Spinal cord (tissue), 10 donors: ENCODE measurements around the gene MTMR1. TPM values are rescaled to one million over a fixed set of nuclear protein-coding genes. Genes with fewer than 3 reads are reported as not detected.

Experiments
- DNase-seq, 6 donors: peaks; one replicate each; pipeline versions ENCODE4 v3.0.0 to v3.0.0-alpha.2; 2013 to 2015; ENCODE audit warnings: low spot score in 6 of 6, low read depth in 4 of 6
- H3K27ac ChIP-seq: one replicate; pipeline ENCODE4 v1.5.1; 2013; ENCODE audit warnings: low read depth, low read length, control low read depth
- H3K27me3 ChIP-seq: one replicate; pipeline ENCODE4 v1.6.1; 2013; ENCODE audit warnings: low read length; ENCODE audit not compliant: control insufficient read depth, insufficient read depth
- H3K36me3 ChIP-seq: one replicate; pipeline ENCODE4 v1.6.1; 2013; ENCODE audit warnings: low read length; ENCODE audit not compliant: control insufficient read depth, insufficient read depth
- H3K4me1 ChIP-seq: one replicate; pipeline ENCODE4 v1.6.1; 2013; ENCODE audit warnings: low read length; ENCODE audit not compliant: control insufficient read depth, insufficient read depth
- H3K4me3 ChIP-seq: one replicate; pipeline ENCODE4 v1.5.1; 2013; ENCODE audit warnings: low read depth, low read length, control low read depth
- H3K9me3 ChIP-seq: one replicate; pipeline ENCODE4 v1.6.1; 2013; ENCODE audit warnings: low read length; ENCODE audit not compliant: control insufficient read depth, insufficient read depth
- WGBS: methylation state at CpG from one replicate; pipeline ENCODE4 v1.1.5; 2013; ENCODE audit warnings: missing lambda C conversion rate; ENCODE audit not compliant: insufficient coverage; 5-methylcytosine and 5-hydroxymethylcytosine counted together
- polyA plus RNA-seq, 2 donors: library from polyadenylated mRNA; unstranded; fragments of 120-200 nt; gene quantifications; one replicate each; pipeline ENCODE4 v1.2.1, GENCODE V29; 2013; ENCODE audit not compliant: insufficient read length in 2 of 2
- total RNA-seq, 2 donors: library from RNA; depleted of rRNA in 1 of 2; stranded (reverse); fragments of 120-200 nt in 1 of 2; fragments of >200 nt in 1 of 2; gene quantifications; one replicate each; pipeline versions ENCODE4 v1.2.3 to v1.2.4, GENCODE V29; 2013 to 2014
- donor health status: healthy.

Gene MTMR1
- total and polyA plus RNA-seq, 4 donors = 19.4 to 35.2 (median 31.0) TPM

GRCh38 chrX:150766351-150767044 is 73.3 kb downstream of the MTMR1 start:
- Histone ChIP-seq H3K4me3 (no peak overlapping the region), H3K9me3 (no peaks in the 10 kb centered on the region), H3K27ac (no peak overlapping the region), H3K4me1 (peaks cover 15% of the 10 kb centered on the region), H3K36me3 (peaks cover 67% of the 10 kb centered on the region), H3K27me3 (no peaks in the 10 kb centered on the region)
- peak in 1 of 6 donors; percentile 5 for DNase-seq
- 79% methylated on average over 12 of the region's 13 CpGs for WGBS

DNA sequence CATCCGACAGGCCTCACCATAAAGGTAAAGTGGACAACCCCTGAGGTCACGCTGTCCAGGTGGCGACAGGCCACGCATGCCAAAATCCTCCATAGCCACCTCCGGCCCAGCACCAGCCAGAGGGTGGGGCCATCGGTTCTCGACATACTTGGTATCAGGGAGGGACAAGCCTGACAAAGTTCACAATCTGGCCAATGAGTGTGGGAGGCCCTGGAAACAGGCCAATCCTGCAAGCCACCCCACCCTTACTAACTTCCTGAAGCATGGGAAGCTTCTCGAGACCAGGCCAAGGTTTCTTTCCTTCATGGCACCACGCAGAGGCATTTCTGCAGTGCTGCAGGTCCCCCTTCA is 73.8 kb downstream of the MTMR1 start:
- no peaks in the 10 kb centered on the region for H3K27me3 ChIP-seq
- peaks cover 15% of the 10 kb centered on the region for H3K4me1 ChIP-seq
- no peak for DNase-seq
- H3K4me3 ChIP-seq = no peak overlapping the region
- 81% methylated on average over 9 of the region's 9 CpGs for WGBS
- no peak overlapping the region for H3K27ac ChIP-seq
- H3K9me3 ChIP-seq = no peaks in the 10 kb centered on the region
- H3K36me3 ChIP-seq = peaks cover 68% of the 10 kb centered on the region

DNA sequence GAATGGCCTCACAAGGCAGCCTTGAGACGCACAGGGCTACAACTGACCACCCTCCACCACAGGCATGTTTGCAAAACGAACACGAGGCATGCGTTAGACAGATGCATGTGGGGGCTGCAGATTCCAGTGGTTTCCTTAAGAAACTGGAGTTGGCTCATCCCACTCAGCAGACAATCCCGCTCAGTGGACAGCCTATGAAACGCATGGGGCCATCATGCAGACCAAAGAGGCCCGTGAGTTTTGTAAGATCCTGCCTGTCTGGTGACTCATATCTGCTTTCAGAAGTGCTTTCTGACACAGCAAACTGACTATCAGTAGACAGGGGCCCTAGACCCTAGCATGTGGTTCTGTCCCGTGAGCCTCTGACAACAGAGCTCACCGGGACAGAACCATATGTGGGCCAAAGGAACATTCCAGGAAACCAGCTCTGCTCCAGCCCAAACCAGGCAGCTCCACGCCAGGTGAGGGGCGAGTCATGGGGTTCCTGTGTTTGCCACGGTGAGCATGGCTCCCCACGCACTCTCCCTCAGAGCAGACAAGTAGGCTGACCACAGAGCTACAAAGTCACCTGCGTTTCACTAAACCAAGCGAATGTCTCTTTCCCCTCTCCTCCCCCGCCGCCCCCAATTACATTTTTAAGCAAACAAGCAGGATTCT is 74.4 kb downstream of the MTMR1 start:
- H3K27ac ChIP-seq = no peak overlapping the region
- WGBS = 81% methylated on average over 14 of the region's 17 CpGs
- peaks cover 62% of the 10 kb centered on the region for H3K36me3 ChIP-seq
- no peaks in the 10 kb centered on the region for H3K9me3 ChIP-seq
- H3K27me3 ChIP-seq = no peaks in the 10 kb centered on the region
- H3K4me3 ChIP-seq = no peak overlapping the region
- peaks cover 12% of the 10 kb centered on the region for H3K4me1 ChIP-seq
- DNase-seq = no peak

DNA sequence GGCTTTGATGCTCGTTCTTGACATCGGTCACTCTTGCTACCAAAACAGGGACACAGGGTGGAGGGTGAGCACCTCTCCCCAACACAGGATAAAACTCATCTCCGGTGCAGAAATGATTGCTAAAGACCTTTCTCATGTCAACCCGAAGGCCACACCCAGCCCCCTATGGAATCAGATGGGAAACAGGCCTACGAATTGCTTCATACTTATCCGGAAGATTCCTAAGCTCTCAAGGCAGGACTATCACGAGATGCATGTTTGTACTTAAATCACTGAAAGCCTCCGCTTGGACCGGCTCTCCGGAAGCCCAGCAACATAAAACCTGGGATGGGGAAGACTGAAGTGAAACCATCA is 74.9 kb downstream of the MTMR1 start:
- WGBS = 83% methylated on average over 10 of the region's 10 CpGs
- Histone ChIP-seq H3K36me3 (peaks cover 63% of the 10 kb centered on the region), H3K4me1 (peaks cover 8% of the 10 kb centered on the region), H3K27ac (no peak overlapping the region), H3K9me3 (no peaks in the 10 kb centered on the region), H3K4me3 (no peak overlapping the region), H3K27me3 (no peaks in the 10 kb centered on the region)
- DNase-seq = no peak

- Histone ChIP-seq H3K27ac (no peak overlapping the region), H3K36me3 (peaks cover 58% of the 10 kb centered on the region), H3K4me1 (peaks cover 2% of the 10 kb centered on the region), H3K9me3 (no peaks in the 10 kb centered on the region), H3K4me3 (no peak overlapping the region), H3K27me3 (no peaks in the 10 kb centered on the region)
- 87% methylated on average over 19 of the region's 19 CpGs for WGBS
- DNase-seq = no peak
These were observed 75.5 kb downstream of the MTMR1 start for GRCh38 chrX:150768580-150769190.

GRCh38 chrX:150769408-150769807 is 76.2 kb downstream of the MTMR1 start:
- no peak for DNase-seq
- Histone ChIP-seq H3K27me3 (no peaks in the 10 kb centered on the region), H3K4me1 (peaks cover 1% of the 10 kb centered on the region), H3K36me3 (peaks cover 54% of the 10 kb centered on the region), H3K4me3 (no peak overlapping the region), H3K9me3 (no peaks in the 10 kb centered on the region), H3K27ac (no peak overlapping the region)
- 88% methylated on average over 13 of the region's 13 CpGs for WGBS

DNA sequence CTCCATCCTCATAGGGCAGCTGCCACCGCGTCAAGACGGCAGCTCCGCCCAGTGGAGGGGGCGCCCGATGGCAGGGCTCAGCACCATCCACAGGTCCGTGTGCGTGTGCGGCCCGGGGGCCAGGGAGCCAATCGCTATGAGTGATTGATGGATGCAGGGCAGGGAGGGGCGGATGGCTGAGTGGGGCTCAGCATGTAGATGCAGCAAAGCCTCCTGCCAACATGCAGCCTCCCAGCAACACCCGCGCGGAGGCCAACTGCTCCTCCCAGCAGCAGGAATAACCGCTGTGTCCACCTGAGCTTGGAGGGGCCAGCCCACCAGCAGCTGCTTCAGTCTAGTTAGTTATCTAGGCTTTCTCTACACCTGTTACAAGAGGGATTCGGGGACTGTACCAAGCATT is 77.4 kb downstream of the MTMR1 start:
- Histone ChIP-seq H3K27me3 (no peaks in the 10 kb centered on the region), H3K27ac (no peak overlapping the region), H3K4me3 (no peak overlapping the region), H3K36me3 (peaks cover 60% of the 10 kb centered on the region), H3K9me3 (no peaks in the 10 kb centered on the region), H3K4me1 (peaks cover 9% of the 10 kb centered on the region)
- no peak for DNase-seq
- 81% methylated on average over 17 of the region's 17 CpGs for WGBS

- no peak for DNase-seq
- WGBS = 85% methylated on average over 16 of the region's 16 CpGs
- H3K27ac ChIP-seq = no peak overlapping the region
These were observed 77.9 kb downstream of the MTMR1 start for GRCh38 chrX:150771116-150771515.

GRCh38 chrX:150772150-150772970 is 79.2 kb downstream of the MTMR1 start:
- Histone ChIP-seq H3K27ac (no peak overlapping the region), H3K4me1 (peaks cover 14% of the 10 kb centered on the region), H3K9me3 (no peaks in the 10 kb centered on the region), H3K4me3 (no peak overlapping the region), H3K36me3 (peaks cover 58% of the 10 kb centered on the region), H3K27me3 (no peaks in the 10 kb centered on the region)
- 27% methylated on average over 23 of the region's 26 CpGs for WGBS
- DNase-seq = peak in 5 of 6 donors; percentile 17 to 78 (median 42)

More at GRCh38 chrX:150771116-150771515, 77.9 kb downstream of the MTMR1 start:
- no peaks in the 10 kb centered on the region for H3K9me3 ChIP-seq
- H3K4me3 ChIP-seq = no peak overlapping the region
- peaks cover 14% of the 10 kb centered on the region for H3K4me1 ChIP-seq
- peaks cover 61% of the 10 kb centered on the region for H3K36me3 ChIP-seq
- no peaks in the 10 kb centered on the region for H3K27me3 ChIP-seq
